Measurements from ENCODE around the gene VPS37B. TPM values are rescaled to one million over a fixed set of nuclear protein-coding genes. Genes with fewer than 3 reads are reported as not detected.

The VPS37B gene
- total RNA-seq, 1 experiment from 2014 or later: 15.0 TPM

GRCh38 chr12:122874081-122874480, 21.8 kb downstream of the VPS37B start:
- no peaks in the 10 kb centered on the region for H3K9me3 ChIP-seq
- peaks cover 15% of the 10 kb centered on the region for H3K36me3 ChIP-seq
- DNase-seq: no peak
- H3K4me3 ChIP-seq: no peak overlapping the region
- no peaks in the 10 kb centered on the region for H3K27me3 ChIP-seq

GRCh38 chr12:122873540-122873939, 22.4 kb downstream of the VPS37B start:
- no peaks in the 10 kb centered on the region for H3K27me3 ChIP-seq
- no peak for DNase-seq
- H3K9me3 ChIP-seq: no peaks in the 10 kb centered on the region
- no peak overlapping the region for H3K4me3 ChIP-seq
- H3K36me3 ChIP-seq: peaks cover 19% of the 10 kb centered on the region

DNA sequence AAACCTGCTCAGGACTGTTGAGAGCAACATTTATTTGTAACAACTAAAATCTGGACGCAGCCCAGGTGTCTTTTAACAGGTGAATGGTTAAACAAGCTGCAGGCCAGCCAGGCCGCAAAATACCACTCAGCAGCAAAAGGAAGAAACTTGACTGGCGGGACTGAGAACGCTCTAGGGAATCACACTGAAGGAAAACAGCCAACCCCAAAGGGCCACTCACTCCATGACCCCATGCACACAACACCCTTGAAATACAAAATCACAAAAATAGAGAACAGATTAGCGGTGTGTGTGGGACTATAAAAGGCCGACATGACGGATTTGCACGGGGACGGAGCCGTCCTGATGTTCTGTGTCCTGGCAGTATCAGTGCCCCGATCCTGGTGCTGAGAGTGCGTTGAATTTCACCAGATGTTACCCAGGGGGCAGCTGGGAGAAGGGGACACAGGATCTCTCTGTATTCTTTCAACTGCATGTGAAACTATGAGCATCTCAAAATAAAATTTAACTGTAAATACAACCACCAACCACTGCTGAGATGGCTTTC, 23.0 kb downstream of the VPS37B start:
- peaks cover 21% of the 10 kb centered on the region for H3K36me3 ChIP-seq
- H3K4me3 ChIP-seq: no peak overlapping the region
- no peaks in the 10 kb centered on the region for H3K27me3 ChIP-seq
- H3K9me3 ChIP-seq: no peaks in the 10 kb centered on the region
- no peak for DNase-seq

DNA sequence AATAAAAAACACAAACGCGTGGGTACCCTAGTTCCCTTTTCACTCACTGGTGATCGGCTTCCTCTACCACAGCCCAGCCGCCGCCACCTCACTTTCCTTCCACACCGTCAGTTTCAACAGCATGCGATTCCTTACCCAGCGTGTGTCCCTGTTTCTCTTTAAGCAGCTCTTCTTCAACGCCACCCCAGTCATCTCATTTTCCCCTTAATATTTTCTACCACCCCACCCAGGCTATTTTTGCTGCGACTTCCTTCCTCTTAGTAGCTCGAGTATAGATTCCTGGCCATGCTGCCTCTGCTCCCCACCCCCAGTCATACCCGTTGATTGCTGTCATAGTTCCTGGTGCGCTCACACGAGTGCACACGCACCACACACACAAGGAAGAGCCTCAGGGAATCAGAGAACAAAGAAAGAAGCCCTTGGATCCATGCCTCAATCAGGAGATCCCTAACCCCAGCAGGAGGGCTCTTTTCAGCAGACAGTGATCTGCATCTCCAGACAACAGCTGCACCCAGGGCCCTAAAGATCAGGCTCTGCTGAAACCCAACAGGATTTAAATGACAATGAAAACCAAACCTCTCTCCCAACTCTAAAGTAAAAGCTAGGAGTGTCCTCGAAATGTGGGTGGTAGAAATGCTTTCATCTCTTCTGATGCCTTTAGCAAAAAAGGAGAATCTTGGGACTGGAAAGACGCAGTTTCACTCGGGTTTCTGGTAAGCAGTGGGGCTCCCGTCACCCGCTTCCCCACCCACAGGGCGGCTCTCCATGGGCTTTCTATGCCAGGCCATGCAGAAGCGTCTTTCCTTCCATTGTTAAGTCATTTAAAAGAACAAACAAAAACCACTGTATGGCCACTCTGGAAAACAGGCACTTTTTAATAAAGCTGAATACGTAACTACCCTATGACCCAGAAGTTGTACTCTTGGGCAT, 23.8 kb downstream of the VPS37B start:
- no peak overlapping the region for H3K4me3 ChIP-seq
- H3K27me3 ChIP-seq: no peaks in the 10 kb centered on the region
- DNase-seq: peak; percentile 76
- no peaks in the 10 kb centered on the region for H3K9me3 ChIP-seq
- H3K36me3 ChIP-seq: peaks cover 26% of the 10 kb centered on the region

DNA sequence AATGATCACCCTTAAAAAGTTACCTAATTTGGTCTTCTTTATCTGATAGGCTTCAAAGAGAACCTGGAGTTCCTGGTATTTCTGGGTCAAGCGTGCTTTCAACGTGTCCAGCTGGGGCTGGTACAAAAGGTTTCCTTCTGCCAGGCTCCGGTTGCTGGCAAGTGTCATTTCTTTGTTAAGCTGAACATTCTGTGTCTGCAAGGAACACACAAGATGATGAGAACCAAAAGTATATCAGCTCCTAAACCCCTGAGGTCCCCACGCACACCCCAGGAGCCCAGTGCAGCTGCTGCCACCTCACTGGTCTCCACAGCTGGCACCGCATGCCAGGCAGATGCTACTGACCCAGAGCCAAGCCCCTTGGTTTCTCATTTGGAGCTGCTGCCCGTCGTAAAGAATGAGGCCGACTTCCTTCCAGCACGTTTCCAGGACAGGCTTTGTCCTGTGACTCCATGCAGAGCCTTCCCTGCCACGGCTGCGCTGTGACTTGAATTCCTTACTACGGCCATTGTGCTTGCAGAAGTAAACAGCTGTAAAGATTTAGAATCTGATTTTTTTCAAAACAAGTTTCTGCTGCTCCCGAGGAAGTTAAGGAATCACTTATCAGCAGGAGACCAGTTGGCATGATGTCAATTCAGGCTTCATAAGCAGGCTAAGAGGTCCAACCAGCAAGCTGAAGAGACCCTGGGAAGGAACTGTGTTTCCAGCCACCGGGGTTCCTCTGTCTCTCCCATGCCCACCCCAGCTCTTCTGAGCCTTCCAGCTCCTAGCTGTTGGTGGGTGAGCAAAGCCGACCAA, 24.9 kb downstream of the VPS37B start:
- H3K4me3 ChIP-seq: no peak overlapping the region
- no peak for DNase-seq
- H3K36me3 ChIP-seq: peaks cover 31% of the 10 kb centered on the region
- no peaks in the 10 kb centered on the region for H3K9me3 ChIP-seq
- H3K27me3 ChIP-seq: no peaks in the 10 kb centered on the region

DNA sequence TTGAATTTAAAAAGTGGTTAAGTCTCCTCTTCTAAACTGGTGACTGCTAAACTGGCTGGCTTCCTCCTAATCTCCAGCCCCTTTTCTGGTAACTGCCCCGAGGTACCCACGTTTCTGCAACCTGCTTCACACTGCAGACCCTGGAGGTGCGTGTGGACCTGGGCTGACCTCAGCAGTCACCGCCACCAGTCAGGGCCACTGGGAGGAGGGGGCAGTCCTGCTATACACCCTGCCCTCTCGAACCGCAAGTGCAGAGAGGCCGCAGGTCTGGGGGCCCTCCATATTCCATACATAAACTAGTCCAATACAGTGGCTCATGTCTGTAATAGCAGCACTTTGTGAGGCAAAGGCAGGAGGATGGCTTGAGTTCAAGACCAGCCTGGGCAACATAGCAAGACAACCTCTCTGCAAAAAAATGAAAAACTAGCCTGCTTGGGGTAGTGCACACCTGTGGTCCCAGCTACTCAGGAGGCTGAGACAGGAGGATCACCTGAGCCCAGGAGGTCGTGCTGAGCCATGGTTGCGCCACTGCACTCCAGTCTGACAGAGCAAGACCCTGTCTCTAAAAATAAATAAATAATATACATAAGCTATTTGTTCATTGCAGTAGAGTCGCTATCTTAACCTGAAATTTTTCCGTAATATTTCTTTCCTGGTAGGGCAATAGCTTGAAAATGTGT, 25.6 kb downstream of the VPS37B start:
- no peak overlapping the region for H3K4me3 ChIP-seq
- no peaks in the 10 kb centered on the region for H3K27me3 ChIP-seq
- H3K36me3 ChIP-seq: peaks cover 34% of the 10 kb centered on the region
- H3K9me3 ChIP-seq: no peaks in the 10 kb centered on the region
- DNase-seq: no peak

- Histone ChIP-seq H3K36me3 (peaks cover 39% of the 10 kb centered on the region), H3K4me3 (no peak overlapping the region), H3K27me3 (no peaks in the 10 kb centered on the region), H3K9me3 (no peaks in the 10 kb centered on the region)
- DNase-seq: no peak
Measured at GRCh38 chr12:122869207-122869973, 26.5 kb downstream of the VPS37B start.

DNA sequence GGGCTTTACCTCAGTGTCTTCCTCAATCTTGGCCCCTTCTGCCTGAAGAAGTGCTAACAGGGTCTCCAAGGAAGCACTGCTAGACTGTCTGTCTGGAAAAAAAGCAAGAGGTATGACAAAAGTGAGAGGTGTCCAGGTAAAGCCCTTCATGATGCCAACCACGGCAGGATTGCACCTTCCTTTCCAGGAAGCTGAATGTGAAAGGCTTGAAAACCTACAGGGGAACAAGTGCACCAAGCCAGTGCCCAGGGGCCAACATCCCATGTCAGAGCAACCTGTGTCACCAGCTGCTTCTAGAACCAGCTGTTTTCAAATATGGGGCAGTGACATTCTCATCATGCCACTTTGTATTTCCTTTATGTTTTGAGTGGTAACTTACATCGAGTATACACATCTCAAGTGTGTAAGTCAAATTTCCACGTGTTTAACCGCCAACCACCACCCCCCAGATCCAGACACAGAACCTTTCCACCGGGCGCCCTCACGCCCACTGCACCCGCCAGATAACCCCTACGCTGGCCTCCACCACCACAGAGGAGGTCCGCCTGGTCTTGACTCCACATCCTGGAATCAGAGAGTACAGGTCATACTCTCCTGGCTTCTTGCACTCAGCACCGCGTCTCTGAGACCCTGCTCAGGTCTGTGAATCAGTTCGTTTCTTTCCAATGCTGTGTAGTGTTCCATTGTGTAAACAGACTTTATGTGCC, 27.3 kb downstream of the VPS37B start:
- no peaks in the 10 kb centered on the region for H3K27me3 ChIP-seq
- H3K36me3 ChIP-seq: peaks cover 43% of the 10 kb centered on the region
- DNase-seq: no peak
- no peak overlapping the region for H3K4me3 ChIP-seq
- H3K9me3 ChIP-seq: no peaks in the 10 kb centered on the region

DNA sequence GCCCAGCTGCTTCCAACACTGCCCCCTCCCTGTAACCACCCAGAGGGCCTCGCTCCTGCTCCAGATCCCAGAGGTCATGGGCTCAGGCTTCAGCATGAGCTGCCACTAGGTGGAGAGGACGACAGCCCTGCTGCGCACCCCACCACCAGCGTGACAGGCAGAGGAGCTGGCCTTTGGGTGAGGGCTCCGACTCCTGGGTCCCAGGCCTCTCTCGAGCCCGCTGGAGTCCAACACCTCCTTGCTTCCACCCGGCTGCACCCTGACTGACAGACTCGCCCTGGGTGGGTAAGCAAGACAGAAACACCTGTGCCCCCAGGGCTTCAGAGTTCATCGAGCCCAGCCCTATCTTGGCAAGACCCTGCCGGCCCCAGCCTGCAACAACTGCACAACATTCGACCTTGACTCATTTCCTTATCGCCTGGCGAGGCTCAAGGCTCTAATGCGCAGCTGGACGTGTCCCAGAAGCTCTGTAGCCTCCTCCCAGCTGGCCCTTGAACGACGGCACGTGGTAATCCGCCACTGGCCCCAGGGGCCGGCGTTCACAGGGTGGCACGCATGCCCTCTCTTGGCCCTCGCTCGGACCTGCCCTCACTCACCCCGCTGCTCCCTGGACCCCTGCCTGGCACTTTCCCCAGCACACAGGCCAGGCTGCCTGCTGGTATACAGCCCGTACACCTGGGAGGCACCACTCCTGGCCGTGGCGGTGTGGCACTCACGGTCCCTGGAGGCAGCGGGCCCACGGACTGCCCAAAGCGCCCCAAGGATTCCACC, 28.0 kb downstream of the VPS37B start:
- Histone ChIP-seq H3K9me3 (no peaks in the 10 kb centered on the region), H3K36me3 (peaks cover 45% of the 10 kb centered on the region), H3K27me3 (no peaks in the 10 kb centered on the region), H3K4me3 (no peak overlapping the region)
- DNase-seq: no peak

GRCh38 chr12:122866950-122867607, 28.8 kb downstream of the VPS37B start:
- Histone ChIP-seq H3K27me3 (no peaks in the 10 kb centered on the region), H3K36me3 (peaks cover 45% of the 10 kb centered on the region), H3K4me3 (no peak overlapping the region), H3K9me3 (no peaks in the 10 kb centered on the region)
- DNase-seq: no peak

GRCh38 chr12:122866379-122866778, 29.5 kb downstream of the VPS37B start:
- Histone ChIP-seq H3K36me3 (peaks cover 45% of the 10 kb centered on the region), H3K27me3 (no peaks in the 10 kb centered on the region)

GRCh38 chr12:122865268-122866231, 30.4 kb downstream of the VPS37B start:
- H3K4me3 ChIP-seq: no peak overlapping the region
- peaks cover 45% of the 10 kb centered on the region for H3K36me3 ChIP-seq
- DNase-seq: no peak
- no peaks in the 10 kb centered on the region for H3K27me3 ChIP-seq
- H3K9me3 ChIP-seq: no peaks in the 10 kb centered on the region

More at GRCh38 chr12:122866379-122866778, 29.5 kb downstream of the VPS37B start:
- Histone ChIP-seq H3K4me3 (no peak overlapping the region), H3K9me3 (no peaks in the 10 kb centered on the region)
- DNase-seq: no peak

DNA sequence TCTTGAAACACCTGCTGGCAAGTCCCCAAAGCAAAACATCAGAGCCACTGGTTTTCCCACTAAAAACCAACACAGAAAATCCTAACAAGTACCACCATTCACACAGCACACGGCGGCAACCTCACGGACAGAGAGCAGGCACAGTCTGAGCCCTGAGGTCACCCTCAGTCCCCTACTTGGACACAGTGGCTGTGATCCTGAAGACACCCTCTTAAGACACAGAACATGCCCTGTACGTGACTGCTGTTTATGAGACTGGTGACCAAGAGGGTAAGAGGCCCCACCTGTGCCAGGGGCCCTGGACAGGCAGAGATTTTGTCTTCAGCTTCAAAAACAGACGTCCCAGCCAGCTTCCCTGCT, 31.1 kb downstream of the VPS37B start:
- no peak overlapping the region for H3K4me3 ChIP-seq
- DNase-seq: no peak
- peaks cover 39% of the 10 kb centered on the region for H3K36me3 ChIP-seq
- no peaks in the 10 kb centered on the region for H3K9me3 ChIP-seq
- no peaks in the 10 kb centered on the region for H3K27me3 ChIP-seq

All from MG63 (cell line).